HG03039 (cell line): ENCODE data around the gene ITGA3.

Experiments used
- ATAC-seq: cut with Tn5 transposase; IDR thresholded peaks from one replicate; pipeline ENCODE4 v1.9.1; 2021; ENCODE audit warnings: mild to moderate bottlenecking, moderate library complexity; ENCODE audit not compliant: unreplicated experiment

Gene ITGA3

DNA sequence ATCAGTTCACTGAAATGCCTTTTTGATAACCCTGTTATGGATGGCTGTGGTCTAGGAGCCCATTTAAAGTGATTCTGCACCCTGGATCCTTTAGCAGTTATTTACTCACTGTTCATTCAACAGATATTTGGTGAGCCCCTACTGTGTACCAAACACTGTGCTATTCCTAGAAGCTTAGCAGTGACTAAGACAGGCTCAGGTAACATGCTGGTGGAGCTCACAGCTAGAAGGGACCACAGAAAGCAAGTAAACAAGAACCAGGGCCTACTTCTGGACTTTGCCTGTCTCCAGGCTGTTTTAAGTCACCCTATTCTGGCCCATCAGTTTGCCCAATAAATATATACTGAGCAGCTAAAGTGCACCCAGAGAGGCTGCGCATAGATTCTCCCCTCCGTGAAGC lies 11.1 kb downstream of the ITGA3 start:
- ATAC-seq, result no peak

DNA sequence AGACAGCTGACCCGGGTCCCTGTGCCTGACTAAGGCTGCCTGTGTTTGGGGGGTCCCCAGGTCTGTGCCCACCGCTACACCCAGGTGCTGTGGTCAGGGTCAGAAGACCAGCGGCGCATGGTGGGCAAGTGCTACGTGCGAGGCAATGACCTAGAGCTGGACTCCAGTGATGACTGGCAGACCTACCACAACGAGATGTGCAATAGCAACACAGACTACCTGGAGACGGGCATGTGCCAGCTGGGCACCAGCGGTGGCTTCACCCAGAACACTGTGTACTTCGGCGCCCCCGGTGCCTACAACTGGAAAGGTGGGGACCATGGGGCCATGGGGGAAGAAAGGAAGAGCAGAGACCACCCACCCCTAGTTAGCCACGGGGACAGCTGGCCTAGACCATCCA lies 12.1 kb downstream of the ITGA3 start:
- no peak for ATAC-seq

DNA sequence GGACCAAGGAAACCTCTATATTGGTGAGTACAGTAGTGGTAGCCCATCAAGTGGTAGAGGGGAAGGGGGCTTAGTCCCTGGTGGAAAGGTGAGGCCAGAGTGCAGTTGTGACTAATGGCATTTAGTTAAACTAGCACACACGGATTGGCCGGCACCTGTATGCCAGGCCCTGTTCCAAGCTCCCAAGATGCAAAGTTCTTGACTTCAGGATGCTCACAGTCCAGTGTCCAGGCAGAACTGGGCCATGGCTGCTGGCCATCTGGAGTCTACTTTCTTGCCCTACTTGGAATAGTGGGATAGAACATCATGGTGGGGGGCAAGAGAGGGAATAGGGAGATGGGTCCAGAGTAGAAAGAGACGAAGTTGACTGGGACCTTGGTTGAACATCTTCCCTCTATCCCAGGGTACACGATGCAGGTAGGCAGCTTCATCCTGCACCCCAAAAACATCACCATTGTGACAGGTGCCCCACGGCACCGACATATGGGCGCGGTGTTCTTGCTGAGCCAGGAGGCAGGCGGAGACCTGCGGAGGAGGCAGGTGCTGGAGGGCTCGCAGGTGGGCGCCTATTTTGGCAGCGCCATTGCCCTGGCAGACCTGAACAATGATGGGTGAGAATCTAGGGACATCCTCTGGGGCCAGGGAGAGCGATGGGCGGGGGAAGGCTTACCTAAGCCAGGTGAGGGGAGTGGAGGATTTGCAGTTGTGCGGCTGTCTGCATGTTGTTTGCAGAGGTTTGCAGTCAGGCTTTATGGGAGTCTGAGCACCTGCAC lies 15.2 kb downstream of the ITGA3 start:
- no peak for ATAC-seq

DNA sequence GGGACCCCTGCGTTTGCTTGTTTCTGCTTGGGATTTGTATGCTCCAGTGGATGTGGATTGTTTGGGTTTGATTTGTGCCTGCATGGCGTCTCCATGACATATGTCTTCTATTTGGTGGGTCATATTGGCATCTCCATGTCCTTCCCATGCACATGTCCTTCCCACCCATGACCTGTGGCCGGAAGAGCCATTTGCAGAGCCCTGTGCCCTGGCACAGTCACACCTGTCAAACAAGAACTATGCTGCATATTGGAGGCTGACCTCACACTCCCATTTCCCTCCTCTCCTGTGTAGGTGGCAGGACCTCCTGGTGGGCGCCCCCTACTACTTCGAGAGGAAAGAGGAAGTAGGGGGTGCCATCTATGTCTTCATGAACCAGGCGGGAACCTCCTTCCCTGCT lies 15.8 kb downstream of the ITGA3 start:
- ATAC-seq, result no peak

DNA sequence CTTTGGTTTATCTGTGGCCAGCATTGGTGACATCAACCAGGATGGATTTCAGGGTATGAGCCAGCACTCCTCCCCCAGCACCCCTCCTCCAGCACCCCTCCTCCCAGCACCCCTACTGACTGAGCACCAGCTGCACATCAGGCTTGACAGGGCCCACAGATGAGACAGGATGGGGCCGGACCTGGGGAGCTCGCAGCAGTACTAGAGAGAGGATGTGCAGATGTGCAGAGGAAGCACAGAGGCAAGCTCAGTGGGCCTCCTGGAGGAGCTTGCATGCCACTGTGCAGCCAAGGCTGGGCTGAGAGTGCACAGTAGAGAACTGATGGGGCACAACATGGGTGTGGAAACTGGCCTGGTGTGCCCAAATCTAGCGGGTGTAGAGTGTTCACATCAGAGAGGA lies 16.2 kb downstream of the ITGA3 start:
- no peak for ATAC-seq

DNA sequence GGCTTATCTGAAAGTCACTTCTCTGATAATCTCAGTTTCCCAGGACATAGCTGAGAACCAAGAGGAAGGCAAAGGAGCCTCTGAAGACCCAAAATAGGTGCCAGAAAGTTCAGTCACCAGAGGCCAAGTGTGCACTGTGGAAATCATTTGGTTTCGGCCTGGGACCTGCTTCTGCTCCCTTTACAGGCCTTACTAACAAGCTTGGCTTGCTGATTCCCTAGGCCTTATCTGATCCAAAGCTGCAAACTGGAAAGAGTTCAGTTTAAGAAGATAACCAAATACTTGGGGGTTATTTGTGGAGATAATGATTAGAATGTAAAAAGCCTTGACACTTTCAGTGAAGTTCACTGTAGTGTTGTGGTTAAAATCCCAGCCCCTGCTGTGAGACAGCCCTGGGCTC lies 17.0 kb downstream of the ITGA3 start:
- ATAC-seq, result no peak

DNA sequence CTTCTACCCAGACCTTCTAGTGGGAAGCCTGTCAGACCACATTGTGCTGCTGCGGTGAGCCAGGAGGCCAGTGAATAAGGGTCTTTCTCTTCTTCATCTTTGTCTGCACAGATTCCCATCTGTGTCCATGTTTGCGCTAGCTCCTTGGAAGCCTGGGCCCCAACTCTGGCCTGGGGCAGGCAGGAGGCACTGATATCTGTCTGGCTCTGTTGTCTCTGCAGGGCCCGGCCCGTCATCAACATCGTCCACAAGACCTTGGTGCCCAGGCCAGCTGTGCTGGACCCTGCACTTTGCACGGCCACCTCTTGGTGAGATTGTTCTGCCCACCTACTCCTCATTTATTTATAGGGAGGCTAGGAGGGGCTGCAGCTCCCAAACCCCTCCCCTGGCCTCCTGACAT lies 18.3 kb downstream of the ITGA3 start:
- ATAC-seq, result no peak

DNA sequence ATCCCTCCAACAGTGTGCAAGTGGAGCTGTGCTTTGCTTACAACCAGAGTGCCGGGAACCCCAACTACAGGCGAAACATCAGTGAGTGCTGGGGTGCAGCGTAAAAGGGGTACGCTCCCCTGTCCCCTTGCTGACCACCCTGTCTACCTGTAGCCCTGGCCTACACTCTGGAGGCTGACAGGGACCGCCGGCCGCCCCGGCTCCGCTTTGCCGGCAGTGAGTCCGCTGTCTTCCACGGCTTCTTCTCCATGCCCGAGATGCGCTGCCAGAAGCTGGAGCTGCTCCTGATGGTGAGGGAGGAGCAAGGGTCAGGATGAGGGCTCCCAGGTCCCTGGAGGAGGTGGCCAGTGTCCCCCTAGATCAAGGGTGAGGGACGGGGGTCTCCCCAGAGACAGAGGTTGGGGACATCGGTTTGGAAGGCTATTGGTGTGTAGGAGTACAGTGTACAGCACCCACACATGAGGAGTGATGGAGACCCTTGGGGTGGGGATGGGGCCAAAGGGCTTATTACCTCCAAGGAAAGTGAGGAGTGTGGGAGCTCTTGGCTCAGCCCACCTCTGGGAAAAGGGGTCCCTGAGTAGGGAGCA lies 19.6 kb downstream of the ITGA3 start:
- ATAC-seq, result no peak

DNA sequence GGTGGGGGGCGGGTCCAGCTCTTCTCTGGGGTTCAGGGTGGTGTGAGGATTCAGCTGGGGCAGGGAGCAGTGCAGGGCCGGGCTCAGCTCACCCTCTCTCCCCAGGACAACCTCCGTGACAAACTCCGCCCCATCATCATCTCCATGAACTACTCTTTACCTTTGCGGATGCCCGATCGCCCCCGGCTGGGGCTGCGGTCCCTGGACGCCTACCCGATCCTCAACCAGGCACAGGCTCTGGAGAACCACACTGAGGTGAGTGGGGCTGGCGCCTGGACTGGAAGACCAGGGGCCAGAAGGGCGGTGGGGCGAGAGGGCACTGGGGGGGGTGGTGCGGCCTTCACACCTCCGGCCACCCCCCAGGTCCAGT lies 20.3 kb downstream of the ITGA3 start:
- ATAC-seq, result no peak

DNA sequence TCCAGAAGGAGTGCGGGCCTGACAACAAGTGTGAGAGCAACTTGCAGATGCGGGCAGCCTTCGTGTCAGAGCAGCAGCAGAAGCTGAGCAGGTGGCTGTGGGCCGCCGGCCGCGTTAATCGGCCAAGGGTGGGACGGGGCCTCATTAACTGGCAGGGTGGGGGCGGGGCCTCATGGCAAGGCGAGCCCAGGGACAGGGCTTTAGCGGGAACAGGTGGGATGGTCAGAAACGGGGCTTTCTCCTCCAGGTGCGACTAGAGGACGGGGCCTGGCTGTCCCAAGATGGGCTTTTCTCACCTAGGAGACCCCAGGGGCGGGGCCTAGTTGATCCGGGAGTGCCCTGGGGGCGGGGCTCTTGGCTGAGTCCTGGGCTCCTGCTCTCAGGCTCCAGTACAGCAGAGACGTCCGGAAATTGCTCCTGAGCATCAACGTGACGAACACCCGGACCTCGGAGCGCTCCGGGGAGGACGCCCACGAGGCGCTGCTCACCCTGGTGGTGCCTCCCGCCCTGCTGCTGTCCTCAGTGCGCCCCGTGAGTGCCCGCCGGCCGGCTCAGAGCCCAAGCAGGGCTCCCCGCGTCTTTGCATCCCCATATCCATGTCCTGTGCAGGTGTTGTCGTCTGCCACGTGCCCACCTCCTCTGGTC lies 20.8 kb downstream of the ITGA3 start:
- ATAC-seq, result no peak

DNA sequence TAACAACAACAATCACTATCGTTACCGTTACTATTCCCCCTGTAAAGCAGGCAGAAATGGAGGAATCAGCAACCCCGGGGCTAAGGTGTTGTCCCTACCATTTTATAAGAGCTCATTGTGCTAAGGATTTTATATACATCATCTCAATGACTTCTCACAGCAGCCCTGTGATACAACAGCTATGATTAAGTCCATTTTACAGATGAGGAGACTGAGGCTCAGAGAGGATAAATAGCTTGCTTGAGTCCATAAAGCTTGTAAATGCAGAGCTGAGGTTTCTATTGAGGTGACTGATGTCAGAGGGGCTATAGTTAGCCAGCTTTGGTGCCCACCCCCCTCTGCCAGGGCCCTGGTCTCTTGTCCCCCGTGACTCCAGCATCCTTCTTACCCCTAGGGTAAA lies 22.5 kb downstream of the ITGA3 start:
- no peak for ATAC-seq

DNA sequence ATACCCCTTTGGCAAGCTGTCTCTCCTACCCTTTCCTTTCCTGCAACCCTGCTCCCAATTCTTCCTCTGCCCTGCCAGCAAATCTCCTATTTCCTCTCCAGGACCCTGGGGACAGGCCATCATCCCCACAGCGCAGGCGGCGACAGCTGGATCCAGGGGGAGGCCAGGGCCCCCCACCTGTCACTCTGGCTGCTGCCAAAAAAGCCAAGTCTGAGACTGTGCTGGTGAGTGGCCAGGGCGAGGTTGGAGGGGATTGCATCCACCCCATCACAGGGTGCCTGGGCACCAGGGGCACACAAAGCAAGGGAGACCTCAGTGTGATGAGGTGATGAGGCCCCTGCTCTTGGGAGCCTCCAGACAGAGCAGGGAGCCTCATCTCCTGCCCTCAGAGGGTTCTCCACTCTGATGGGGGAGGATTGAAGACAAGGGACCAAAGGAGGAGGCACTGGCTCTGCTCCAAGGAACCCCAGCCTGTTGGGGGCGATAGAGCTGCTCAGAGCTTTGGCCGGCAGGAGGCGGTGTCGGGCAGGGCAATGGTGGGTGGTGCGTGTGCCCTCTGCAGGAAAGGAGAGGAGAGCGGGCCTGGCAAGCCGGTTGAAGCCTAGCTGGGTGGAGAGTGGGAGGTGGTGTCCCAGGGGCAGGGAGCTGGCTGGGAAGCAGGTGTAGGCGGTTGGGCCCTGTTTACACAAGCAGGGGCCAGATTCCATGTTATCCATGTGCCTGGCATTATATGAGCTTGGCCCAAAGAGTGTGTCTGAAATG lies 23.6 kb downstream of the ITGA3 start:
- no peak for ATAC-seq

DNA sequence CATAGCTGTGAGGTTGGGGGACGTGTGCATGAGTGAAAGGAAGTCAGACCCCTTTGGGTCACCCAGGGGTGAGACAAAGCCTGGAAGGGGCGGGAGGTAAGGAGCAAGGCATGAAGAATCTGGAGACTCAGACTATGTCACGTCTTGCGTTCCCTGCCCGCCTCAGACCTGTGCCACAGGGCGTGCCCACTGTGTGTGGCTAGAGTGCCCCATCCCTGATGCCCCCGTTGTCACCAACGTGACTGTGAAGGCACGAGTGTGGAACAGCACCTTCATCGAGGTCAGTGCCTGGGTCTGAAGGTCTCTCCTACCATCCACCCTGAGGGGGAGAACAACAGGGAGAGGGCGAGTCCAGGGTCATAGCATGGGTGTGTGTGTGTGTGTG lies 24.2 kb downstream of the ITGA3 start:
- no peak for ATAC-seq

DNA sequence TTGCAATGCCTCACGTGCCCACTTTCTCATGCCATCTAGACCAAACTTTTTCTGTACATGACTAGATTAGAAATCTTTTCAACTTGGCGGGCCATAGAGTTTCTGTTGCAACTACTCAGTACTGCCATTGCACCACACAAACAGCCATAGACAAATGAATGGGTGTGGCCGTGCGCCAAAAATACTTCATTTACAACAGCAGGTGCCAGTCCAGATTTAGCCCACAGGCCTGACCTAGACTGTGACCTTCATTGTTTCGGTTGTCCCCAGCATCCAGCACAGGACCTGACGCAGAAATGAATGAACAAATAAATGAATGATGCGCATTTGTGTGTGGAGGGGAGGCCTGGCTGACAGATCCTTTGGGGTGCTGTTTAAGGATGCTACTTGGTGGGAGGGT lies 24.9 kb downstream of the ITGA3 start:
- ATAC-seq, result no peak

DNA sequence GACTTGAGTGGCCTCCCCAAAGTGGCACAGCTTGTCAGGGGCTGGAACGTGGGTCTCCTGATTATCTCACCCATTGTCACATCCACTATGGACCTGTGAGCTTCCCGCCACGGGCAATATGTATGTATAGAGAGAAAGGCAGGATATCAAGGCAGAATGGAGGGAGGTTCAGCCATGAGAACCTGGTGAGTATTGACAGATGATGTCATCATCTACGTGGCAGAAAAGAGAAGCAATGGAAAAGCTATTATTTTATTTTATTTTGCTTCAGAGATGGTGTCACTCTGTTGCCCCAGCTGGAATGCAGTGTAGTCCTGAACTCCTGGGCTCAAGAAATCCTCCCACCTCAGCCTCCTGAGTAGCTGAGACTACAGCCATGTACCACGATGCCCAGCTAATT lies 25.8 kb downstream of the ITGA3 start:
- ATAC-seq, result no peak

DNA sequence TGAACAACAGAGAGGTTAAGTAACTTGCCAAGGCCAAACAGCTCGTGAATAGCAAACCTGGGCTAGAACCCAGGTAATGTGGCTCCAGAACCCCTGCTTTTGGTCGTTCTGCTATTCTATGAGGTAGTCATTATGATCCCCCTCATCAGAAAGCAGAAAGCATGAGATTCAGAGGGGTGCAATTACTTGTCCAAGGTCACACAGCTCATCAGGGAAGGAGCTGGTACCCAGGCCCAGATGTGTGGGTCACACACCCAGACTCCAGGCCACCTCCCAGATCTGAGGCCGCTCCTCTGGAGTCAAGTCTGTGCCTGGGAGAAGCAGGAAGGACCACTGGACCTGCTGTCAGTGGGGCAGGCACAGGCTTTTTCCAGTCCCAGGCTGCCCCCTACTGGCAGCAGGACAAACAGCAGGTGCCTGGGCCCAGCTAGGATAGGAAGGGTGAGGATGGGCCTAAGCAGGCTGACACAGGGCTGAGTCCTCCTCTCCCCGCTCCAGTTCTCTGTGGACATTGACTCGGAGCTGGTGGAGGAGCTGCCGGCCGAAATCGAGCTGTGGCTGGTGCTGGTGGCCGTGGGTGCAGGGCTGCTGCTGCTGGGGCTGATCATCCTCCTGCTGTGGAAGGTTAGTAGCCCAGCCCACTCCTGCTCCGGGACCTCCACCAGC lies 31.5 kb downstream of the ITGA3 start:
- ATAC-seq, result no peak

DNA sequence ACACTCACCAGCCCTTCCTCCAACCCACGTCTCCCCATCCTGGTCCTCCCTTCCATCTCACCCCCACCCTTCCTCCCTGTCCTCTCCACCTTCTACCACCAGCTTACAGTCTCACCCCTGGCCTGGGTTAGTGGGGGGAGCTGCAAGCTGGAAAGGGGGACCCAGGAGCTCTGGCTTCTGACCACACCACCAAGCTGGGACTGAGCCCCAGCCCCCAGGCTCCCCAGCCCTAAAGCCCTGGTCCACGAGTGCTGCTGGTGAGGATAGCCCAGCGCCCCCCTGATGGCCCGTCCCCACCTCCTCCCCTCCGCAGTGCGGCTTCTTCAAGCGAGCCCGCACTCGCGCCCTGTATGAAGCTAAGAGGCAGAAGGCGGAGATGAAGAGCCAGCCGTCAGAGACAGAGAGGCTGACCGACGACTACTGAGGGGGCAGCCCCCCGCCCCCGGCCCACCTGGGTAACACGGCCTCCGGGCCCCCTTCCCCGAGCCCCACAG lies 32.0 kb downstream of the ITGA3 start:
- no peak for ATAC-seq

DNA sequence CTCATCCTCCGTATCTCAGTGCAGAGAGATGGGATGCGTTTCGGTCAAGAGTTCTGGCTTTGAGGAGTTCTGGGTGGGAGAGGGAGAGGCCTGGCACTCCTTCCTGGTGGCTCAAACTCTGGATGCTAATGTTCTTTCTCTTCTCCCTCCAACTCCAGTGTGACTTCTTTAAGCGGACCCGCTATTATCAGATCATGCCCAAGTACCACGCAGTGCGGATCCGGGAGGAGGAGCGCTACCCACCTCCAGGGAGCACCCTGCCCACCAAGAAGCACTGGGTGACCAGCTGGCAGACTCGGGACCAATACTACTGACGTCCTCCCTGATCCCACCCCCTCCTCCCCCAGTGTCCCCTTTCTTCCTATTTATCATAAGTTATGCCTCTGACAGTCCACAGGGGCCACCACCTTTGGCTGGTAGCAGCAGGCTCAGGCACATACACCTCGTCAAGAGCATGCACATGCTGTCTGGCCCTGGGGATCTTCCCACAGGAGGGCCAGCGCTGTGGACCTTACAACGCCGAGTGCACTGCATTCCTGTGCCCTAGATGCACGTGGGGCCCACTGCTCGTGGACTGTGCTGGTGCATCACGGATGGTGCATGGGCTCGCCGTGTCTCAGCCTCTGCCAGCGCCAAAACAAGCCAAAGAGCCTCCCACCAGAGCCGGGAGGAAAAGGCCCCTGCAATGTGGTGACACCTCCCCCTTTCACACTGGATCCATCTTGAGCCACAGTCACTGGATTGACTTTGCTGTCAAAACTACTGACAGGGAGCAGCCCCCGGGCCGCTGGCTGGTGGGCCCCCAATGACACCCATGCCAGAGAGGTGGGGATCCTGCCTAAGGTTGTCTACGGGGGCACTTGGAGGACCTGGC lies 33.3 kb downstream of the ITGA3 start:
- ATAC-seq, result no peak

DNA sequence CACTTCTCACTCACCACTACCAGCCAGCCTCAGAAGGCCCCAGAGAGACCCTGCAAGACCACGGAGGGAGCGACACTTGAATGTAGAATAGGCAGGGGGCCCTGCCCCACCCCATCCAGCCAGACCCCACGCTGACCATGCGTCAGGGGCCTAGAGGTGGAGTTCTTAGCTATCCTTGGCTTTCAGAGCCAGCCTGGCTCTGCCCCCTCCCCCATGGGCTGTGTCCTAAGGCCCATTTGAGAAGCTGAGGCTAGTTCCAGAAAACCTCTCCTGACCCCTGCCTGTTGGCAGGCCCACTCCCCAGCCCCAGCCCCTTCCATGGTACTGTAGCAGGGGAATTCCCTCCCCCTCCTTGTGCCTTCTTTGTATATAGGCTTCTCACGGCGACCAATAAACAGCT lies 34.2 kb downstream of the ITGA3 start:
- no peak for ATAC-seq
